Transverse colon (tissue), 4 donors: ENCODE measurements around the gene SUFU. TPM values are rescaled to one million over a fixed set of nuclear protein-coding genes. Genes with fewer than 3 reads are reported as not detected.

Source experiments
- DNase-seq: peaks from one replicate; pipeline ENCODE4 v3.0.0-alpha.2; 2019
- H3K27ac ChIP-seq, 4 donors: fragments of 200-600 bp; sonication (generic); 2 replicates each; pipeline ENCODE4 v1.5.1; 2016 to 2018; ENCODE audit warnings: inconsistent platforms in 4 of 4
- H3K27me3 ChIP-seq: fragments of 200-600 bp; sonication (generic); 2 replicates; pipeline ENCODE4 v1.5.1; 2017; ENCODE audit warnings: inconsistent platforms
- H3K36me3 ChIP-seq, 4 donors: fragments of 200-600 bp; sonication (generic); 2 replicates each; pipeline ENCODE4 v1.5.1; 2017 to 2019; ENCODE audit warnings: inconsistent platforms in 4 of 4
- H3K4me1 ChIP-seq, 4 donors: fragments of 200-600 bp; sonication (generic); 2 replicates each; pipeline ENCODE4 v1.5.1; 2017 to 2020; ENCODE audit warnings: inconsistent platforms in 4 of 4
- H3K4me3 ChIP-seq, 4 donors: fragments of 200-600 bp; sonication (generic); 1 replicate in 1 of 4; 2 replicates in 3 of 4; pipeline versions ENCODE4 v1.5.1 to v1.6.1; 2017 to 2019; ENCODE audit warnings: inconsistent platforms in 4 of 4
- H3K9me3 ChIP-seq, 2 donors: fragments of 200-600 bp; sonication (generic); 2 replicates each; pipeline ENCODE4 v1.5.1; 2017 to 2019; ENCODE audit warnings: inconsistent platforms in 2 of 2
- CTCF ChIP-seq, 5 experiments: fragments of 200-600 bp in 3 of 5; fragments of 450-650 bp in 2 of 5; sonication (generic) in 3 of 5; IDR thresholded peaks; 1 replicate in 2 of 5; 2 replicates in 3 of 5; pipeline ENCODE4 v1.5.1; 2016 to 2017; ENCODE audit warnings: antibody characterized with exemption in 5 of 5, inconsistent platforms in 3 of 5, mild to moderate bottlenecking in 2 of 5, moderate library complexity in 1 of 5
- EP300 ChIP-seq: sonication (generic); formaldehyde crosslinking; IDR thresholded peaks from one replicate; pipeline ENCODE4 v1.6.1; 2017; ENCODE audit warnings: antibody characterized with exemption, low read depth
- POLR2A ChIP-seq: fragments of 450-650 bp; IDR thresholded peaks from one replicate; pipeline ENCODE4 v1.6.1; 2016; ENCODE audit warnings: antibody characterized with exemption, mild to moderate bottlenecking, moderate library complexity
- POLR2AphosphoS5 ChIP-seq, 3 donors: sonication (generic); formaldehyde crosslinking; IDR thresholded peaks; one replicate each; pipeline ENCODE4 v1.6.1; 2016; ENCODE audit warnings: antibody characterized with exemption in 3 of 3
- WGBS, 2 donors: methylation state at CpG; one replicate each; pipeline ENCODE4 v1.1.5; 2018; ENCODE audit warnings: low coverage in 1 of 2; 5-methylcytosine and 5-hydroxymethylcytosine counted together
- in situ Hi-C, 4 donors: fragments of 200-750 bp; cut with MboI; loops; one replicate each; pipeline versions ENCODE4 v1.15.0 to v1.15.1; 2017; ENCODE audit warnings: low sequenced_read_pairs in 3 of 4, low pct_ligation_motif_present in 1 of 4, low pct_unique_long_range_greater_than_20kb in 1 of 4
- intact Hi-C: fragments of 100-400 bp; cut with DNase I; formaldehyde crosslinking; loops from one replicate; pipeline ENCODE4 v1.15.1; 2023; ENCODE audit warnings: low total_unique reads
- total RNA-seq, 4 donors: library from RNA; depleted of rRNA; stranded (reverse); fragments of >200 nt; gene quantifications; one replicate each; pipeline ENCODE4 v1.1.0, GENCODE V29; 2016

Gene SUFU
- total RNA-seq, 4 donors from 2014 or later, result 5.4 to 13.8 (median 6.6) TPM

DNA sequence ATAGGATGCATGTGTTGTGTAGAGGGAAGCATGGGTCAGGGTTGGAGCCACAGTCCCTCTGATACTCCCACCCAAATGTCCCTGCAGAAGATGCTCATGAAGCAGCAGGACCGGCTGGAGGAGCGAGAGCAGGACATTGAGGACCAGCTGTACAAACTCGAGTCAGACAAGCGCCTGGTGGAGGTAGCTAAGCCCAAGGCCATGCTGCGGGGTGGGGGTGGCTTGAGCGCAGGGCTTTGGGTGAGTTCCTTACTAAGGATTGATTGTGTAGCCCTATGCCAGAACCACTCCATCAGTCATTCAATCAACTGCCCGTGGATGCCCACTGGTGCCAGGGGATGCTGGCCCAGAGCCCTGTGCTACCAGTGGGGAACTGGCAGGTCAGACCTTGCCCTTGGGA lies 150.8 kb downstream of the SUFU start:
- in situ Hi-C loops, result no loop called here
- intact Hi-C loops, result no loop called here
- no peak for DNase-seq
- 80% methylated on average over 7 of the region's 7 CpGs; no CpG with 5 or more reads in 1 of the 2 donors for WGBS, 2 donors
- H3K4me3 ChIP-seq, result no peak overlapping the region
- no peak overlapping the region for H3K27ac ChIP-seq
- peaks cover 36 to 68% (median 46%) of the 10 kb centered on the region in 4 donors for H3K4me1 ChIP-seq
- no peaks in the 10 kb centered on the region for H3K9me3 ChIP-seq
- H3K27me3 ChIP-seq, result no peaks in the 10 kb centered on the region
- peaks cover 0 to 34% (median 0%) of the 10 kb centered on the region in 4 donors for H3K36me3 ChIP-seq
- TF ChIP-seq POLR2A (no peak), POLR2AphosphoS5 (IDR thresholded peaks at IDR 0.05) (no peak), CTCF (IDR thresholded peaks at IDR 0.05) (no peak), EP300 (no peak)

DNA sequence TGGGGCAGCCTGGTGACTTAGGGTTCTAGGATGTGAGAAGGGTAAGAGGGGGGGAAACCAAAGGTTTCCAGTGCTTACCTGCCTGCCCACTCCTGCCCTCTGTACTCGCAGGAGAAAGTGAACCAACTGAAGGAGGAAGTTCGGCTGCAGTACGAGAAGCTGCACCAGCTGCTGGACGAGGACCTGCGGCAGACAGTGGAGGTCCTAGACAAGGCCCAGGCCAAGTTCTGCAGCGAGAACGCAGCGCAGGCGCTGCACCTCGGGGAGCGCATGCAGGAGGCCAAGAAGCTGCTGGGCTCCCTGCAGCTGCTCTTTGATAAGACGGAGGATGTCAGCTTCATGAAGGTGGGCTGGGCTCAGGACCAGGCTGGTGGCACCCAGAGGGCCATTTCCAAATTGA lies 151.2 kb downstream of the SUFU start:
- intact Hi-C loops, result no loop called here
- in situ Hi-C loops, result no loop called here
- H3K36me3 ChIP-seq, result peaks cover 0 to 34% (median 0%) of the 10 kb centered on the region in 4 donors
- H3K4me1 ChIP-seq, result peaks cover 32 to 65% (median 42%) of the 10 kb centered on the region in 4 donors
- no peaks in the 10 kb centered on the region for H3K27me3 ChIP-seq
- H3K27ac ChIP-seq, result no peak overlapping the region
- no peak overlapping the region for H3K4me3 ChIP-seq
- DNase-seq, result no peak
- no peak for TF ChIP-seq EP300
- TF ChIP-seq CTCF (IDR thresholded peaks at IDR 0.05), result no peak
- no peak for TF ChIP-seq POLR2A
- no peak for TF ChIP-seq POLR2AphosphoS5 (IDR thresholded peaks at IDR 0.05)
- no peaks in the 10 kb centered on the region for H3K9me3 ChIP-seq
- WGBS, 2 donors, result 93% methylated on average over 12 of the region's 12 CpGs; no CpG with 5 or more reads in 1 of the 2 donors

DNA sequence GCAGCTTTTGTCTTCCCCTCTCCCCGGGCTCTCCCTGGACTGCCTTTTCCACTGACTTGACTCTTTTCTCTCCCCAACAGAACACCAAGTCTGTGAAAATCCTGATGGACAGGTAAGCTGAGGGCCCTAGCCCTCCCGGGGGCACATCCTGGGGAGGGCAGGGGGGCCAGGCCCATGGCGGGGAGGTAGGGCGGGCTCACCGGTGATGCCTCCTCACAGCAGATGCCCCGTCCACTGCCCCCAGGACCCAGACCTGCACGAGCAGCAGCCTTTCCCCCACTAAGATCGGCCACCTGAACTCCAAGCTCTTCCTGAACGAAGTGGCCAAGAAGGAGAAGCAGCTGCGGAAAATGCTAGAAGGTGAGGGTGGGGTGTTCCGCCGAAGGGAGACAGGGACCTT lies 152.3 kb downstream of the SUFU start:
- Histone ChIP-seq H3K27ac (peak overlapping the region in 1 of 4 donors; percentile 80), H3K4me1 (peaks cover 31 to 65% (median 39%) of the 10 kb centered on the region in 4 donors), H3K36me3 (peaks cover 0 to 34% (median 0%) of the 10 kb centered on the region in 4 donors), H3K9me3 (no peaks in the 10 kb centered on the region), H3K4me3 (no peak overlapping the region), H3K27me3 (no peaks in the 10 kb centered on the region)
- WGBS, 2 donors, result 94% methylated on average over 12 of the region's 12 CpGs; no CpG with 5 or more reads in 1 of the 2 donors
- TF ChIP-seq CTCF (IDR thresholded peaks at IDR 0.05), result no peak
- TF ChIP-seq EP300, result no peak
- TF ChIP-seq POLR2A, result no peak
- no peak for TF ChIP-seq POLR2AphosphoS5 (IDR thresholded peaks at IDR 0.05)
- DNase-seq, result no peak
- intact Hi-C loops, result no loop called here
- in situ Hi-C loops, result no loop called here

GRCh38 chr10:102656791-102657371 lies 153.1 kb downstream of the SUFU start:
- 86 to 100% methylated on average over 1 to 42 of the region's 42 CpGs for WGBS, 2 donors
- DNase-seq, result no peak
- intact Hi-C loops, result no loop called here
- in situ Hi-C loops, result no loop called here
- Histone ChIP-seq H3K4me1 (peaks cover 31 to 62% (median 37%) of the 10 kb centered on the region in 4 donors), H3K9me3 (no peaks in the 10 kb centered on the region), H3K4me3 (no peak overlapping the region), H3K27ac (peak overlapping the region; percentile 78 to 81 (median 80)), H3K27me3 (no peaks in the 10 kb centered on the region), H3K36me3 (peaks cover 0 to 34% (median 0%) of the 10 kb centered on the region in 4 donors)
- TF ChIP-seq EP300, result no peak
- TF ChIP-seq CTCF (IDR thresholded peaks at IDR 0.05), result no peak
- no peak for TF ChIP-seq POLR2AphosphoS5 (IDR thresholded peaks at IDR 0.05)
- no peak for TF ChIP-seq POLR2A
